Skeletal muscle satellite cell (primary cell): ENCODE results near the gene TNFSF18.

ENCODE experiments used
- H3K27me3 ChIP-seq: 2 replicates; pipeline ENCODE4 v1.7.0; 2013; ENCODE audit warnings: low read length; ENCODE audit not compliant: control insufficient read depth, insufficient read depth
- H3K36me3 ChIP-seq: 2 replicates; pipeline ENCODE4 v1.7.0; 2013; ENCODE audit warnings: mild to moderate bottlenecking, control low read depth, low read length; ENCODE audit not compliant: insufficient read depth
- H3K4me1 ChIP-seq: 2 replicates; pipeline ENCODE4 v1.7.0; 2013; ENCODE audit warnings: low read length; ENCODE audit not compliant: control insufficient read depth, insufficient read depth
- H3K4me2 ChIP-seq: 2 replicates; pipeline ENCODE4 v1.7.0; 2013; ENCODE audit warnings: mild to moderate bottlenecking, low read length
- H3K4me3 ChIP-seq: 2 replicates; pipeline ENCODE4 v1.7.0; 2013; ENCODE audit warnings: low read length
- H3K9ac ChIP-seq: 2 replicates; pipeline ENCODE4 v1.7.0; 2013; ENCODE audit warnings: mild to moderate bottlenecking, low read depth, low read length, moderate library complexity
- H3K9me3 ChIP-seq: replicated peaks from 2 replicates; pipeline ENCODE4 v1.7.0; 2013; ENCODE audit warnings: mild to moderate bottlenecking, control low read depth, low read length

TNFSF18 gene

GRCh38 chr1:173062150-173062938 lies 11.6 kb upstream of the TNFSF18 start:
- H3K36me3 ChIP-seq = no peaks in the 10 kb centered on the region
- no peak overlapping the region for H3K9ac ChIP-seq
- H3K4me3 ChIP-seq = no peak overlapping the region
- H3K27me3 ChIP-seq = no peaks in the 10 kb centered on the region
- H3K4me2 ChIP-seq = no peak overlapping the region
- H3K9me3 ChIP-seq = no peaks in the 10 kb centered on the region
- H3K4me1 ChIP-seq = peaks cover 8% of the 10 kb centered on the region

DNA sequence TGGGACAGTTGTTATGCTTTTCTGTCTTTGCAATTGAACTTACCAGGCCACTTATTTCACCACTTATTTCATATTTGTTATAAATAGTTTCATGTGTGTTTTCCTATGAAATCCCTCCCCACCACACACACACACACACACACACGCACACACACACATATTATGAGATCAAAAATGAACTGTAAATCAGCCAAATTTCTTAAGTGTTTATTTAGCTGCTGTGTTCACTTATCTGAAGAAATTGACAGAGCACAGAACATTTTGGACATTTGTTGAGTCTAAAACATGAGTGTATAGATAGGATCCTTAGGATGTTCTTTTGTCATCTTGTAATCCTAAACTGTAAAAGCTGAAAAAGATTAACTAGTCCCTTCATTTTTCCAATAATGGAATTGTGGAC lies 7.8 kb upstream of the TNFSF18 start:
- Histone ChIP-seq H3K4me1 (peaks cover 8% of the 10 kb centered on the region), H3K36me3 (no peaks in the 10 kb centered on the region), H3K4me3 (no peak overlapping the region), H3K27me3 (no peaks in the 10 kb centered on the region), H3K9me3 (no peaks in the 10 kb centered on the region), H3K9ac (no peak overlapping the region), H3K4me2 (no peak overlapping the region)

DNA sequence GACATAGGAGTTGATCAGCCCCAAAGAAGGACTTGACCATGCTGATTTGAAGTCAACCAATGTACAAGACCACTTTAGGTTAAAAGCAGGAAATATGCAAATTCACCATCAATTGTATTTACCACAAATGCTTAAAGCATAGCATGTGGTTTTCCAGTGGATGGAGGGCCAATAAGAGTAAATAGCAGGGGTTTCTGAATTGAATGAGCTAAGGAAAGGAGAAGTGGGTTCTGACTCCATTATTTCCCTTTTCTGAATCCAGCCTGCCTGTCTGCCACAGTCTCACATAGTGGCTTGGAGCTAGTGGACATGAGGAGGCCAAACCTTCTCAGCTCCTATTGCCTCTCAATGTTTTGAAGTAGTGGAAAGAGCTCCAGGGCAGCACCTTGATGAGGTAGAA lies 7.2 kb upstream of the TNFSF18 start:
- Histone ChIP-seq H3K4me2 (no peak overlapping the region), H3K9me3 (no peaks in the 10 kb centered on the region), H3K27me3 (no peaks in the 10 kb centered on the region), H3K4me1 (peaks cover 8% of the 10 kb centered on the region), H3K9ac (no peak overlapping the region), H3K36me3 (no peaks in the 10 kb centered on the region), H3K4me3 (no peak overlapping the region)

DNA sequence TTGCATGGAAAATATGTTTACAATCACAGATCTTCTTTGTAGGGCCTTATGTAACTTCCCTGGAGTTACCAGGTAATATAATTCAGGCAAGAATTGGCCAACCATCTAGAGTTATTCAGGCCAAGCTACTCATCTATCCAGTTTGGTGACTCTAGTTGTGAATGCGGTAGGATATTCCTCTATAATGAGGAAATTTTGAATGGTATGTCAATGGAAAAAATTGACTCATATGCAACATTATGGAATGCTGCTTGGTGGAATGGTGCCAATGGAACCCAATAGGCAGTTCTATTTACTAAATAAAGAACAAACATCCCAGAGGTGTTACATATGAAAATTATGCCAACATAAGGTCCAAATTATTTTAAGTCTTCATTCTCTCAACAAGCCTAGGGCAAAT lies 5.6 kb upstream of the TNFSF18 start:
- Histone ChIP-seq H3K4me2 (no peak overlapping the region), H3K27me3 (no peaks in the 10 kb centered on the region)

GRCh38 chr1:173052681-173053196 lies 2.0 kb upstream of the TNFSF18 start:
- no peak overlapping the region for H3K4me2 ChIP-seq
- no peak overlapping the region for H3K4me3 ChIP-seq
- no peaks in the 10 kb centered on the region for H3K27me3 ChIP-seq
- no peaks in the 10 kb centered on the region for H3K9me3 ChIP-seq
- H3K36me3 ChIP-seq = no peaks in the 10 kb centered on the region
- no peak overlapping the region for H3K9ac ChIP-seq
- H3K4me1 ChIP-seq = peaks cover 28% of the 10 kb centered on the region

More for the DNA sequence above, 5.6 kb upstream of the TNFSF18 start:
- Histone ChIP-seq H3K4me3 (no peak overlapping the region), H3K36me3 (no peaks in the 10 kb centered on the region), H3K9me3 (no peaks in the 10 kb centered on the region), H3K4me1 (peaks cover 6% of the 10 kb centered on the region), H3K9ac (no peak overlapping the region)

GRCh38 chr1:173049322-173049633 lies 1.5 kb downstream of the TNFSF18 start:
- Histone ChIP-seq H3K27me3 (no peaks in the 10 kb centered on the region), H3K4me3 (no peak overlapping the region), H3K36me3 (no peaks in the 10 kb centered on the region), H3K4me2 (no peak overlapping the region), H3K9me3 (no peaks in the 10 kb centered on the region), H3K9ac (no peak overlapping the region), H3K4me1 (peaks cover 28% of the 10 kb centered on the region)

DNA sequence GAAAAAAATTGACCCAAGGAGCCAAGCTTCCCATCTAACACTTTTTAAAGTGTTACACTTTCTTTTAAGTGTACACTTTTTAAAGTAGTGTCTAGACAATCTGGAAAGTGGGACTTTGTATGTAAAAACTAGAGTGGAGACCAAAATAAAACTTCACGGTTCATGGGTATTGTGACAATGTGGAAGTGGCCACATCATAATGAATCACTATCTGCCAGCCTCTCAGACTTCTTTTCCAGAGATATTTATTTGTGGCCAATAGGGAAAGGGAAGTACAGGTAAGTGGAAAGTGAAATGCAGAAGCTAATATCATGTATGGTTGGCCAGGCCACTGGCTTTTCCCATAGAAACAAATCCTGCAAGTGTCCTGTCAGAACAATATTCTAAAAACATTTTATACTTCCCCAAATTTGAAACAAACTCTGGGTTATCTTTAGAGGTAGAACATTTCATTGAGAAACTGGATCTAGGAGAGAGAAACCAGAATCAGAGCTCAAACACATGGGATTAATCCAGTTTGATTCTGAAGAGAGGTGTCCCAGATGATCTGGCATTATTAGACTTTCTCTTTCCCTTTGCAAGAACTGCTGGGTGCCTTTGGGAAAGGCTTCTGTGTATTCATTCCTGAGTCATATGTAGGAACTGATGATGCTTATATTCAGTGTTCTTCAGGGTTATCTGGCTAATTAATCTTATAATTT lies 2.0 kb downstream of the TNFSF18 start:
- Histone ChIP-seq H3K9me3 (no peaks in the 10 kb centered on the region), H3K36me3 (no peaks in the 10 kb centered on the region), H3K27me3 (no peaks in the 10 kb centered on the region), H3K4me1 (peaks cover 31% of the 10 kb centered on the region), H3K4me3 (no peak overlapping the region), H3K9ac (no peak overlapping the region), H3K4me2 (peak overlapping the region; percentile 32)

GRCh38 chr1:173044656-173045055 lies 6.1 kb downstream of the TNFSF18 start:
- Histone ChIP-seq H3K4me2 (no peak overlapping the region), H3K4me1 (peaks cover 31% of the 10 kb centered on the region), H3K4me3 (no peak overlapping the region), H3K9me3 (no peaks in the 10 kb centered on the region), H3K36me3 (no peaks in the 10 kb centered on the region), H3K27me3 (no peaks in the 10 kb centered on the region), H3K9ac (no peak overlapping the region)

DNA sequence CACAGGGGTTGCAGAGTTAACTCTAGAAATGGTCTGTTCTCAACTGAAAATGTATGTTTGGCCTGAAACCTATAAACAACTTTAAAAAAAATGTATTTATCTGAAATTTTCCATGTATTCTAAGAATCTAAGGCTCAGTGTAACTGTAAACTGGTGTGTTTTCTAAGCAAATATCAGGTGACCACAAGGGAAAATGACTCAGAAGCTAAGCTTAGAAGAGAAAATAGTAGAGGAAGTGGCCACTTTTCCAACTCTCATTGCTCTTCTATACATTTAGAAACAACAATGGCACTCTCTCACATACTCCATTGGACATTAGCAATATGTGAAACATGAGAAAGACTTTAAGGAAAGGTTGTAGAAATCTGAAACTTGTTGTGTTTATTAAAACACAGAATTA lies 7.5 kb downstream of the TNFSF18 start:
- H3K9me3 ChIP-seq = no peaks in the 10 kb centered on the region
- H3K9ac ChIP-seq = no peak overlapping the region
- peaks cover 19% of the 10 kb centered on the region for H3K4me1 ChIP-seq
- H3K4me3 ChIP-seq = no peak overlapping the region
- peak overlapping the region; percentile 35 for H3K4me2 ChIP-seq
- no peaks in the 10 kb centered on the region for H3K36me3 ChIP-seq
- H3K27me3 ChIP-seq = no peaks in the 10 kb centered on the region

DNA sequence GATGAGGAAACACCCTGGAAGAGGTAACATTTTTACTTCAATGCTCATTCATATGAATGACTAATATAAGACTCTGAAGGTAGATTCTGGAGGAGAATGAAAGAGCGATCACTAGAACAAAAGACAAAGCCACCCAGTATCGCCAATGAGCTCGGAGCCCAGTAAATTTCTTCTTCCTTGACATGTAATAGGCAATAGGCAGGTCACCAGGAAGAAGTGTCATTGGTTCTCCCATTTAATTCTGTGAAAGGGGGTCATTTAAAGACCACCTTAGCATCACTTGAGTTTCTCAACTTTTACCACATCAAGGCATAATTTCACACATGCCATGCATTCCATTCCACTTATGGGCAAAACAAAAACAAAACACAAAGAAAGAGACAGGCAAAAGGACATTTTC lies 7.9 kb downstream of the TNFSF18 start:
- H3K9ac ChIP-seq = no peak overlapping the region
- no peaks in the 10 kb centered on the region for H3K36me3 ChIP-seq

GRCh38 chr1:173039626-173040025 lies 11.1 kb downstream of the TNFSF18 start:
- Histone ChIP-seq H3K4me3 (no peak overlapping the region), H3K4me2 (no peak overlapping the region), H3K36me3 (no peaks in the 10 kb centered on the region), H3K9ac (no peak overlapping the region), H3K27me3 (no peaks in the 10 kb centered on the region), H3K4me1 (peaks cover 16% of the 10 kb centered on the region), H3K9me3 (no peaks in the 10 kb centered on the region)

More for the DNA sequence above, 7.9 kb downstream of the TNFSF18 start:
- H3K27me3 ChIP-seq = no peaks in the 10 kb centered on the region
- no peaks in the 10 kb centered on the region for H3K9me3 ChIP-seq
- H3K4me3 ChIP-seq = no peak overlapping the region
- peaks cover 16% of the 10 kb centered on the region for H3K4me1 ChIP-seq
- peak overlapping the region; percentile 35 for H3K4me2 ChIP-seq
